Measurements from ENCODE around the gene STBD1. TPM values are rescaled to one million over a fixed set of nuclear protein-coding genes. Genes with fewer than 3 reads are reported as not detected.

STBD1 gene
- polyA plus RNA-seq, 1 of the 3 experiments (the other 2 are of a cell fraction): 1.6 TPM

- Histone ChIP-seq H3K36me3 (replicated peaks in 1 of 2; ENCODE audit: control insufficient read depth in 1 of 2, insufficient read depth in 2 of 2, low read length in 1 of 2) (peaks cover 0 to 4% of the 10 kb centered on the region in 2 experiments), H3K4me1 (ENCODE audit: control insufficient read depth in 1 of 2, insufficient read depth in 2 of 2, low read depth in 1 of 2, low read length in 1 of 2) (no peaks in the 10 kb centered on the region; a peak in 1 of 4 replicates), H3K27me3 (ENCODE audit: insufficient read depth) (no peaks in the 10 kb centered on the region), H3F3A (replicated peaks; ENCODE audit: insufficient read depth) (peaks cover 5% of the 10 kb centered on the region), H3K27ac (ENCODE audit: low read depth in 2 of 2, low read length in 1 of 2) (no peak overlapping the region), H3K79me2 (ENCODE audit: insufficient read depth) (no peaks in the 10 kb centered on the region), H4K20me1 (ENCODE audit: insufficient read depth) (no peaks in the 10 kb centered on the region), H3K9ac (no peak overlapping the region), H3K9me2 (no peaks in the 10 kb centered on the region), H3K4me3 (ENCODE audit: low read depth in 2 of 2, low read length in 1 of 2) (no peak overlapping the region), H3K4me2 (no peak overlapping the region), H3K9me3 (0 out of 2 replicates have a peak, but pooled peaks cover 4% of the 10 kb centered on the region), H2AFZ (ENCODE audit: low read depth) (no peak overlapping the region)
- 42% methylated on average over 3 of the region's 3 CpGs for WGBS (ENCODE audit: low lambda C conversion rate)
- POLR2A ChIA-PET: no interaction called here
- CTCF ChIA-PET: interaction anchor here (0.6 to 1.6 kb wide), 2 partner anchors 10 to 12 kb away, joined by 3 to 4 read pairs; no protein-coding TSS in a partner anchor
- no peak for TF ChIP-seq USF1 (IDR thresholded peaks at IDR 0.05; ENCODE audit: borderline replicate concordance, low read depth)
- no peak for TF ChIP-seq RCOR1 (IDR thresholded peaks at IDR 0.05; ENCODE audit: low read length)
- no peak for TF ChIP-seq TAF1 (IDR thresholded peaks at IDR 0.05; ENCODE audit: borderline replicate concordance, low read depth, low read length)
- no peak for TF ChIP-seq SIN3A (IDR thresholded peaks at IDR 0.05; ENCODE audit: borderline replicate concordance, low read depth, low read length)
- no peak for TF ChIP-seq IRF3 (IDR thresholded peaks at IDR 0.05; ENCODE audit: low read depth, low read length)
- TF ChIP-seq RAD21 (IDR thresholded peaks at IDR 0.05; ENCODE audit: low read length): no peak
- TF ChIP-seq REST (IDR thresholded peaks at IDR 0.05; ENCODE audit: low read depth, low read length): no peak
- TF ChIP-seq CTCF (IDR thresholded peaks at IDR 0.05): no peak
- TF ChIP-seq EZH2phosphoT487 (IDR thresholded peaks at IDR 0.05; ENCODE audit: borderline replicate concordance, low read depth): no peak
- TF ChIP-seq NFIC (IDR thresholded peaks at IDR 0.05; ENCODE audit: borderline replicate concordance): no peak
- no peak for TF ChIP-seq CHD2 (IDR thresholded peaks at IDR 0.05; ENCODE audit: low read length, partially characterized antibody)
- no peak for TF ChIP-seq YY1 (IDR thresholded peaks at IDR 0.05; ENCODE audit: low read depth)
- no peak for TF ChIP-seq PBX3 (IDR thresholded peaks at IDR 0.05)
- DNase-seq: no peak
Observed at GRCh38 chr4:76296286-76296820, 10.2 kb upstream of the STBD1 start.
